Measurements from ENCODE around the gene NRXN2.

GRCh38 chr11:64728757-64729365, 5.9 kb upstream of the NRXN2 start:
- TF ChIP-seq CTCF (IDR thresholded peaks at IDR 0.05; ENCODE audit: low read depth, low read length, missing input control) (no peak), FOXA2 (IDR thresholded peaks at IDR 0.05) (no peak), REST (IDR thresholded peaks at IDR 0.05) (no peak), TAF1 (conservative IDR thresholded peaks at IDR 0.05) (no peak), RAD21 (IDR thresholded peaks at IDR 0.05) (no peak), YY1 (IDR thresholded peaks at IDR 0.05) (no peak), MAX (IDR thresholded peaks at IDR 0.05) (no peak), RXRA (IDR thresholded peaks at IDR 0.05) (no peak)

Data from liver (tissue), 3 donors.